Lower leg skin (tissue), 3 donors: ENCODE measurements around the gene XIRP2.

Experiments used
- POLR2A ChIP-seq, 2 donors: fragments of 450-650 bp; IDR thresholded peaks; one replicate each; pipeline ENCODE4 v1.6.1; 2016 to 2017; ENCODE audit warnings: antibody characterized with exemption in 2 of 2, mild to moderate bottlenecking in 1 of 2, moderate library complexity in 1 of 2
- TF ChIP-seq, protein P1 (sequence below), 3 donors: fragments of 450-650 bp; IDR thresholded peaks; one replicate each; pipeline ENCODE4 v1.5.1; 2016; ENCODE audit warnings: antibody characterized with exemption in 3 of 3, mild to moderate bottlenecking in 3 of 3, moderate library complexity in 2 of 3

DNA sequence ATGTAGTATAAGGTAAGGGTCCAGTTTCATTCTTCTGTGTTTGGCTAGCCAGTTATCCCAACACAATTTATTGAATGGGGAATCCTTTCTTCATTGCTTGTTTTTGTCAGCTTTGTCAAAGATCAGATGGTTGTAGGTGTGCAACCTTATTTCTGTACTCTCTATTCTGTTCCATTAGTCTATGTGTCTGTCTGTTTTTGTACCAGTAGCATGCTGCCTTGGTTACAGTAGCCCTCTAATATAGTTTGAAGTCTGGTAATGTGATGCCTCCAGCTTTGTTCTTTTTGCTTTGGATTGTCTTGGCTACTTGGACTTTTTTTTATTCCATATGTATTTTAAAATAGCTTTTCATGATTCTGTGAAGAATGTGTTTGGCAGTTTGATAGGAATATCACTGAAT lies 222.1 kb downstream of the XIRP2 start:
- TF ChIP-seq, protein P1, sequence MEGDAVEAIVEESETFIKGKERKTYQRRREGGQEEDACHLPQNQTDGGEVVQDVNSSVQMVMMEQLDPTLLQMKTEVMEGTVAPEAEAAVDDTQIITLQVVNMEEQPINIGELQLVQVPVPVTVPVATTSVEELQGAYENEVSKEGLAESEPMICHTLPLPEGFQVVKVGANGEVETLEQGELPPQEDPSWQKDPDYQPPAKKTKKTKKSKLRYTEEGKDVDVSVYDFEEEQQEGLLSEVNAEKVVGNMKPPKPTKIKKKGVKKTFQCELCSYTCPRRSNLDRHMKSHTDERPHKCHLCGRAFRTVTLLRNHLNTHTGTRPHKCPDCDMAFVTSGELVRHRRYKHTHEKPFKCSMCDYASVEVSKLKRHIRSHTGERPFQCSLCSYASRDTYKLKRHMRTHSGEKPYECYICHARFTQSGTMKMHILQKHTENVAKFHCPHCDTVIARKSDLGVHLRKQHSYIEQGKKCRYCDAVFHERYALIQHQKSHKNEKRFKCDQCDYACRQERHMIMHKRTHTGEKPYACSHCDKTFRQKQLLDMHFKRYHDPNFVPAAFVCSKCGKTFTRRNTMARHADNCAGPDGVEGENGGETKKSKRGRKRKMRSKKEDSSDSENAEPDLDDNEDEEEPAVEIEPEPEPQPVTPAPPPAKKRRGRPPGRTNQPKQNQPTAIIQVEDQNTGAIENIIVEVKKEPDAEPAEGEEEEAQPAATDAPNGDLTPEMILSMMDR (IDR thresholded peaks at IDR 0.05) = no peak
- no peak for TF ChIP-seq POLR2A (IDR thresholded peaks at IDR 0.05)
